Gastroesophageal sphincter (tissue), 3 donors: ENCODE measurements around the gene LTB4R.

Source experiments
- CTCF ChIP-seq, 4 experiments: fragments of 200-600 bp in 2 of 4; fragments of 450-650 bp in 2 of 4; sonication (generic) in 1 of 4; IDR thresholded peaks; one replicate each; pipeline ENCODE4 v1.5.1; 2017 to 2019; ENCODE audit warnings: antibody characterized with exemption in 4 of 4, mild to moderate bottlenecking in 2 of 4, moderate library complexity in 2 of 4
- EP300 ChIP-seq: sonication (generic); formaldehyde crosslinking; IDR thresholded peaks from one replicate; pipeline ENCODE4 v1.6.1; 2017; ENCODE audit warnings: antibody characterized with exemption, mild to moderate bottlenecking
- POLR2AphosphoS5 ChIP-seq: sonication (generic); formaldehyde crosslinking; IDR thresholded peaks from one replicate; pipeline ENCODE4 v1.6.1; 2017; ENCODE audit warnings: antibody characterized with exemption

DNA sequence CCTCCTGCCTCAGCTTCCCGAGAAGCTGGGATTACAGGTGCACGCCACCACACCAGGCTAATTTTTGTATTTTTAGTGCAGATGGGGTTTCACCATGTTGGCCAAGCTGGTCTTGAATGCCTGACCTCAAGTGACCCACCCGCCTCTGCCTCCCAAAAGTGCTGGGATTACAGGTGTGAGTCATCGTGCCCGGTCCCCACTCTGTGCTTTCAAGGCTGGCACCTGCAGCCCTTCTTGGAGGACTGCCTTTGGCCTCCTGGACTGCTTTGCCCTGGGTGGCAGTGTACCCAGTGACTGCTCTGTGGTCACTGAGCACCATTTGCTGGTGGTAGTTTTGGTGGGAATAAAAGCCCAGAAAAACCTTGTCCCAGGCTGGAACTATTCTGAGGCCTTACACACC, 24.3 kb upstream of the LTB4R start:
- TF ChIP-seq POLR2AphosphoS5 = no peak
- no peak for TF ChIP-seq CTCF (IDR thresholded peaks at IDR 0.05)
- TF ChIP-seq EP300 = no peak
